NCI-H2107 (cell line): Measurements from ENCODE around the gene NFE2.
A peak's percentile ranks its signal among the peaks of the same experiment; 100 is the strongest.
"Not testable (repeated sequence)": the region's sequence is repeated elsewhere in the genome, so short reads cannot be mapped to it uniquely, and the experiment has no call there.

Source experiments
- DNase-seq: peaks from one replicate; lab custom pipeline; 2025; lab: John Stamatoyannopoulos, UW

The NFE2 gene

DNA sequence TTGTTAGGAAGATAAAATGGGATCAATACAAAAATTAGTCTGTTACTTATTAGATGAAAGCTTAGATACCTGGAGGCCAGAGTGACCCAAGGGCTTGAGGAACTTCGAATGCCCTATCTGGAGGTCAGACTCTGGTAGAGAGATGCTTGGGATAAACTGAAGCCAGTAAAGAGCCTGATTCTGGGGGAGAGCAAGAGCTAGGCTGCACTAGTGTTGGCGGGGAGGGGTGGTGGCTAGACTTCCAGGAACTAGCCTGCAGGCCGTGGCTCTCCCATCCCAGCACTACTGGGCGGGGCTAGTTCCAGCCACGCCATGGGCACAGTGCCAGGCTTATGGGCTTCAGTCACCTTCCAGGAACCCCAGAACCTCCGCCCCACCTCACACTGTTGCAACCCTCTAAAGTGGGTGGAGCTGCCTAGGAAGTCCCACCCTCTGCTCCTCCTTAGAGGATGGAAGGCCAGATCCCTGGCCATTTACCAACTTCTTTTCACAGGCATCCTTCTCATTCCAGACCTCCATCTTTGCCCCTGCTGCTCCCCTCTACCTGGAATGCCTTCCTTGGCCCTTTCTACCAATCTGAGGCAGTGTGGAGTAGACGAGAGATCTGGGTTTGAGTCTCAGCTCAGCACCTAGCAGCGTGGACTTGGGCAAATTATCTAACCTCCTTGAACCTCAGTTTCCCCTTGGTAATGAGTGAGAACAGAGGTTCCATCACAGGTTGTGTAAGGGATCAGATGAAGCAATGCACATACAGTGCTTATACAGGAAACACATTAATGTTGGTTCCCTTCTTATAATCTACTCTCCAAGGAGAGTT lies 6.3 kb upstream of the NFE2 start:
- no peak for DNase-seq

DNA sequence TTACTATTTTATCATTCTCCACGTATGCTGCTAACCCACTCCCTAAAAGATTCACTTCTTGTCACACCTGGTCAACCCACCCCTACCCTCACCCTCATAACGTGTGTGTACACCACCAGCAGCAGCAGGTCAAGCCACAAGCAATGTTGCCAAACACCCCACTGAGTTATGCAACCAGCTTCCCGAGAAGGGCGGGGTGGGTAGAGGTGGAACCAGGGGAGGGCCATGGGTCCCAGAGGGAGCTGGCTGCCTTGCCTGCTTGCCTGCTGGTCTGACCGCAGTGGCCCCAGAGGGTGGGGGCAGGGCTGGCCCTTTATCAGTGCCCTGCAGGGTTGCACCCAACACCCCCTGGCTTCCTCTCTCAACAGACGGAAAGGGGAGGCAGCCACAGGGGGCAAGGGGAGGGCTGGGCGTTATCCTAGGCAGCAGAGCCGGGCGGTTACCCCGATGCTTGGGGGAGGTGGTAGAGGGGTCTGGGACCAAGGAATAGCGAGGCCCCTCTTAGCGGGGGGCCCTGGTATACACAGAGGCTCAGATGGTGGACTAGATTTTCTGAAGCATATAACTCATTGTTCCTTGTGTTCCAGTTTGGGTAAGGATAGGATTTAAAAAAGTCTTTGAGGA lies 3.5 kb upstream of the NFE2 start:
- DNase-seq, result peak; percentile 72

GRCh38 chr12:54303640-54304039 lies 2.8 kb upstream of the NFE2 start:
- DNase-seq, result no peak

DNA sequence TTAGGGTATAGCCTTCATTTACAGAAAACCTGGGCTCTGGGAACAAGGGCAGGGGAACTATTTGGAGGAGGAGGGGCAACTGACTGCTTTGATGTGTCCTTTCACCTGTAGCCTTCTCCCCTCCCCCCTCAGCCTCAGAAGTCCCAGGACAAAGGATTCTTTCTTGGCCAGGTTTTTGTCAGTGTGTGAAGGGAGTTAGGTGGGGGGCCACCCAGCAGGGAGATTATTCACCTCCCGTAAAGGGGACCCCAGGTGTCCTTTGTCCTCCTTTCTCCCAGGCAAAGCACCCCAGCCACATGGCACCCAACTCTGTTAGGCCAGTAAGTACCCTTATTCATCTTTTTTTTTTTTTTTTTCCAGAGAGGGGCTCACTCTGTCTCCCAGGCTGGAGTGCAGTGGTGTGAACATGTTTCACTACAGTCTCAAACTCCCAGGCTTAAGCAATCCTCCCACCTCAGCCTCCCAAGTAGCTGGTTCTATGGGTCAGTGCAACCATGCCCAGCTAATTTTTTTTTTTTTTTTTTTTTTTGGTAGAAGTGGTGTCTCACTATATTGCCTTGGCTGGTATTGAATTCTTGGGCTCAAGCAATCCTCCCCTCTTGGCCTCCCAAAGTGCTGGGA lies 723 bp upstream of the NFE2 start:
- no peak for DNase-seq

DNA sequence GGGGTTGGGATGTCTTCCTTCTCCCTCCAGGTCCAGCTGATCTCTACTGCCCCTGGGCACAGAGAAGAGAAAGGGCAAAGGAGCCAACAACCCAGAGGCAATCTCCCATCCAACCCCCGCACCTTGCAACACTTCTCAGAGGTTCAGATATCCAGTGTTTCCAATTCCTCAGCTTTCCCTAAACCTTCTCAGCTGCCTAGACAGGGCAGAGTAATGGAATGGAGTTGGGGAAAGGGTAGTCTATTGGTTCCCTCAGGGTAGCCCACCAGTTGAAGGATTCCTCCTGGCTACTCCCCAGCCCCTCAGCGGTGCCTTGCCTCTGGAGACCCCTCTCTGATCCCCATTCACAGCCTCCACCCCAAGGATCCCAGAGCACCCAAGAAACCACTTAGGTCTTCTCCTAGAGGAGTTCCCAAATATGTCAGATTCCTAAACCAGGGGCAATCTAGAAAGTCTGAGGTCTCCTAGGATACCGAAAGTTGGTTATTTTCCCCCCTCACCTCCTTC lies 537 bp downstream of the NFE2 start:
- no peak for DNase-seq

GRCh38 chr12:54299515-54300224 lies 1.1 kb downstream of the NFE2 start:
- no peak for DNase-seq

- no peak for DNase-seq
Measured at GRCh38 chr12:54298904-54299303, 1.9 kb downstream of the NFE2 start.

- DNase-seq, result no peak
Measured at GRCh38 chr12:54296393-54297099, 4.3 kb downstream of the NFE2 start.

DNA sequence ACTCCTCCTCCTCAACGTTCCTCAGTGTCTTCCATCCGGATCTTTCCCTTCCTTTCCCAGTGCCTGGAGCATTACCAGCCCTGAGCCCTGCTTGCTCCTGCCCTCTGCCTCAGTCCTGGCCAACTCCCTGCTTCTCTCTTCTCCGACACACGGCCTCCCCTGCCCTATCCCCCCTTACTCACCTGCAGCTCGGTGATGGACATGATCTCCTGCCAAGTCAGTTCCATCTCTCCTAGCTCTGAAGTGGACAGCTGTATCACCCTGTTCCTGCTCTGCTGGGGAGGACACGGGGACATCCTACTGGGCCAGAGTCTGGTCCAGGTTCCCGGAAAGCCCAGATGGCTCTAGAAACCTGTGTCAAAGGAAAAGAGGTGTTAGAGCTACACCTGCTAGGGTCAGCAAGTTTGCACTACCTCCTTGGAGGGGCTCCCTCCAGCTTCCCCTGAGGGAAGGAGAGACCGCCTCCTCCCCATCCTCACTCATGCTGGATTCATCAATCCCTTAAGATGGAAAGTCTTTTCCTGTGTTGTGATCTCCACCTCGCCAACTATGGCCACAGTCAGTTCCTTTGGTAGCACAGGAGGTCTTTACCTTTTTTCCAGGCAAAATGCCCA lies 5.8 kb downstream of the NFE2 start:
- no peak for DNase-seq

DNA sequence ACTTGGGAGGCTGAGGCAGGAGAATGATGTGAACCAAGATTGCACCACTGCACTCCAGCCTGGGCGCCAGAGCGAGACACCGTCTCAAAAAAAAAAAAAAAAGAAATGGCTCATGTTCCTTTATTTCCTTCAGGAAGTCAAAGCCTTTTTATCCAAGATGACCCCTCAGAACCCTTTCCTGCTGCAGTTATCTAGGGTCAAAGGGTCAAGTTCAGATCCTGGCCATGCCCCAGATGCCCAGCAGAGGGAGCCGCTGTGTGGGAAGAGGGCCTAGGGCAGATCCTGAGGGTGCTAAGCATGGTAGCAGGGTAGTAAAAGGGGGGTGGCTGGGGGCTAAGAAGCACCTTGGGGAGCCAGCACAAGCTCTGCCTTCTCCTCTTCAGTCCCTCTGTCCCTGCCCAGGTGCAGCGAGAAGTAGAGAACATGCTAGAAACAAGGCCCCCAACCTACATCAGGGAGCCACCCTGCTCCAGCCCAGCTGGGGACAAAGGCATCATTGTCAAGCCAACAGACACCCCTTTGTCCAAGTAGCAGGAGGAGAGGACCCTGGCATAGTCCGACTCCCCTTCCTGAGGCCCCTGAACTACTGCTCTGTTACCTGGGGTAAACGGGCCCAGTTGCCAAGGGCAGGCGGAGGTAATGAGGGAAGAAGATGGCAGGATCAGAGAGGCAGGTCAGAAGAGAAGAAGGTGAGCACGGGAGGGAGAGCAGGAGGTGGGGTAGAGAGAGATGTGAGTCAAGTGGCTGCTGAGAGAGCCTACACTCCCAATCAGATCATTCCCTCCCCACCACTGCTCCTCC lies 6.5 kb downstream of the NFE2 start:
- no peak for DNase-seq

DNA sequence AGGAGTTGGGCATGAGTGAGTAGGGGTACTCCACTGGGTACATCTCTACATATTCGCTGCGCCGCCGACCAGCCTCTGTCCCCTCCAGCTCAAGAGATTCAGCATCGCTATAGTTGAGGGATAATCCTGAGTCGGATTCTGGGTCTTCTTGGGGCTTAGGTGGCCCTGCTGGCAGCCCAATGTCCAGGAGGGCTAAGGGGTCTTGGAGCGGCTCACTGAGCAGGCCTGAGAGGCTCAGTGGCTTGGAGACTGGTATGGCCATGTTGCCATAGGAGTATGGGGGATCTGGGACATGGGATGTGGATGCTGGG lies 7.9 kb downstream of the NFE2 start:
- no peak for DNase-seq

GRCh38 chr12:54292083-54292930 lies 8.5 kb downstream of the NFE2 start:
- DNase-seq, result no peak

GRCh38 chr12:54287261-54288157 lies 13.3 kb downstream of the NFE2 start:
- DNase-seq, result no peak

- DNase-seq, result no peak
Measured at GRCh38 chr12:54286042-54287030, 14.5 kb downstream of the NFE2 start.

GRCh38 chr12:54285150-54286041 lies 15.4 kb downstream of the NFE2 start:
- no peak for DNase-seq

DNA sequence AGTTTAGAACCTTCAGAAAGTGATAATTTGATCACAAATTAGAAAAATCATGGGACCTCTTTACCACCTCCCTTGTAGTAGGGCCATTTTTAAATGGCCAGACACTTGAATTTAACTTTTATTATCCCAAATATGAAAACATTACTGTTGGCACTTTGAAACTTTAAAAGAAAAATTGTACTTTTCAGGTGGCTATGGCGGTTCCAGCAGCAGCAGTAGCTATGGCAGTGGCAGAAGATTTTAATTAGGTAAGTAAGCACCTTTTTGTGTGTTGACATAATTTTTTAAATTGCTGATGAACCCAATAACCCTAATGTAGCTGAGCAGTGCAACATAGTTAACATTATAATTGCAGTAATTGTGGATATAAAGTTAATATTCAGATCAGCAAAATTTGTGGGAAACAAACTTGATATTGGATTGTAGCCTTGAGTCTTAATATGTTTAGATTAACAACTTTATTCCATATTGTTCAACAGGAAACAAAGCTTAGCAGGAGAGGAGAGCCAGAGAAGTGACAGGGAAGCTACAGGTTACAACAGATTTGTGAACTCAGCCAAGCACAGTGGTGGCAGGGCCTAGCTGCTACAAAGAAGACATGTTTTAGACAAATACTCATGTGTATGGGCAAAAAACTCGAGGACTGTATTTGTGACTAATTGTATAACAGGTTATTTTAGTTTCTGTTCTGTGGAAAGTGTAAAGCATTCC lies 16.6 kb downstream of the NFE2 start:
- not testable (repeated sequence) for DNase-seq
